Measurements from ENCODE around the gene COG1.

DNA sequence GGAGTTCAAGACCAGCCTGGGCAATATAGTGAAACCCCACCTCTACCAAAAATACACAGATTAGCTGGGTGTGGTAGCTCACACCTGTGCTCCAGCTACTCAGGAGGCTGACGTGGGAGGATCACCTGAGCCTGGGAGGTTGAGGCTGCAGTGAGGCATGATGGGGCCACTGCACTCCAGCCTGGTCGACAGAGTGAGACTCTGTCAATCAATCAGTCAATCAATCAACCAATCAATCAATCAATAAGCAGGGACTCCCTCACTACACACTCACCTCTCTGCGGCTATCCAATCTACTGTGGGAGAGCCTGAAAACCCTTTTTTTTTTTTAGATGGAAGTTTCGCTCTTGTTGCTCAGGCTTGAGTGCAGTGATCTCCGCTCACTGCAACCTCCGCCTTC lies 37.2 kb downstream of the COG1 start:
- TF ChIP-seq, protein P1, sequence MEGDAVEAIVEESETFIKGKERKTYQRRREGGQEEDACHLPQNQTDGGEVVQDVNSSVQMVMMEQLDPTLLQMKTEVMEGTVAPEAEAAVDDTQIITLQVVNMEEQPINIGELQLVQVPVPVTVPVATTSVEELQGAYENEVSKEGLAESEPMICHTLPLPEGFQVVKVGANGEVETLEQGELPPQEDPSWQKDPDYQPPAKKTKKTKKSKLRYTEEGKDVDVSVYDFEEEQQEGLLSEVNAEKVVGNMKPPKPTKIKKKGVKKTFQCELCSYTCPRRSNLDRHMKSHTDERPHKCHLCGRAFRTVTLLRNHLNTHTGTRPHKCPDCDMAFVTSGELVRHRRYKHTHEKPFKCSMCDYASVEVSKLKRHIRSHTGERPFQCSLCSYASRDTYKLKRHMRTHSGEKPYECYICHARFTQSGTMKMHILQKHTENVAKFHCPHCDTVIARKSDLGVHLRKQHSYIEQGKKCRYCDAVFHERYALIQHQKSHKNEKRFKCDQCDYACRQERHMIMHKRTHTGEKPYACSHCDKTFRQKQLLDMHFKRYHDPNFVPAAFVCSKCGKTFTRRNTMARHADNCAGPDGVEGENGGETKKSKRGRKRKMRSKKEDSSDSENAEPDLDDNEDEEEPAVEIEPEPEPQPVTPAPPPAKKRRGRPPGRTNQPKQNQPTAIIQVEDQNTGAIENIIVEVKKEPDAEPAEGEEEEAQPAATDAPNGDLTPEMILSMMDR (IDR thresholded peaks at IDR 0.05): no peak
- TF ChIP-seq POLR2A (IDR thresholded peaks at IDR 0.05): no peak

All from body of pancreas (tissue), 4 donors.